Sigmoid colon (tissue), 7 donors: Measurements from ENCODE around the gene BBC3. TPM values are rescaled to one million over a fixed set of nuclear protein-coding genes. Genes with fewer than 3 reads are reported as not detected.
"Not testable (repeated sequence)": the region's sequence is repeated elsewhere in the genome, so short reads cannot be mapped to it uniquely, and the experiment has no call there.

Experiments used
- DNase-seq: peaks from one replicate; pipeline ENCODE4 v3.0.0-alpha.2; 2019
- H3K27ac ChIP-seq, 4 donors: fragments of 200-600 bp; sonication (generic); one replicate each; pipeline ENCODE4 v1.5.1; 2016 to 2019; ENCODE audit warnings: mild to moderate bottlenecking in 1 of 4
- H3K27me3 ChIP-seq, 3 donors: fragments of 200-600 bp; sonication (generic); one replicate each; pipeline ENCODE4 v1.5.1; 2019; ENCODE audit warnings: mild to moderate bottlenecking in 1 of 3
- H3K36me3 ChIP-seq, 4 donors: fragments of 200-600 bp; sonication (generic); one replicate each; pipeline ENCODE4 v1.5.1; 2016 to 2019
- H3K4me1 ChIP-seq, 4 donors: fragments of 200-600 bp; sonication (generic); one replicate each; pipeline ENCODE4 v1.5.1; 2017 to 2019
- H3K4me3 ChIP-seq, 4 donors: fragments of 200-600 bp; sonication (generic); one replicate each; pipeline ENCODE4 v1.5.1; 2017 to 2019; ENCODE audit warnings: mild to moderate bottlenecking in 2 of 4, moderate library complexity in 1 of 4
- H3K9me3 ChIP-seq, 4 donors: fragments of 200-600 bp in 3 of 4; sonication (generic) in 3 of 4; one replicate each; pipeline versions ENCODE4 v1.5.1 to v1.6.1; 2013 to 2019
- CTCF ChIP-seq, 4 experiments: fragments of 450-650 bp in 3 of 4; fragments of 200-600 bp in 1 of 4; IDR thresholded peaks; one replicate each; pipeline ENCODE4 v1.5.1; 2016 to 2019; ENCODE audit warnings: antibody characterized with exemption in 4 of 4, mild to moderate bottlenecking in 3 of 4, moderate library complexity in 2 of 4
- EP300 ChIP-seq, 4 donors: sonication (generic); formaldehyde crosslinking; IDR thresholded peaks; one replicate each; pipeline ENCODE4 v1.6.1; 2017; ENCODE audit warnings: antibody characterized with exemption in 4 of 4
- POLR2A ChIP-seq, 2 donors: fragments of 450-650 bp; IDR thresholded peaks; one replicate each; pipeline ENCODE4 v1.6.1; 2016; ENCODE audit warnings: antibody characterized with exemption in 2 of 2, mild to moderate bottlenecking in 2 of 2, moderate library complexity in 2 of 2
- POLR2AphosphoS5 ChIP-seq, 4 donors: sonication (generic); formaldehyde crosslinking; IDR thresholded peaks; one replicate each; pipeline ENCODE4 v1.6.1; 2017; ENCODE audit warnings: antibody characterized with exemption in 4 of 4
- WGBS, 2 donors: extraction: QIAGEN DNeasy Blood & Tissue Kit; methylation state at CpG; one replicate each; pipeline ENCODE4 v1.1.7; 2013; 5-methylcytosine and 5-hydroxymethylcytosine counted together
- intact Hi-C: fragments of 100-400 bp; cut with DNase I; formaldehyde crosslinking; loops from one replicate; pipeline ENCODE4 v1.15.1; 2023
- polyA plus RNA-seq, 3 donors: library from polyadenylated mRNA; stranded (reverse); fragments of 200-250 nt; gene quantifications; one replicate each; pipeline ENCODE4 v1.2.3, GENCODE V29; 2013
- total RNA-seq, 4 donors: library from RNA; depleted of rRNA; stranded (reverse); fragments of >200 nt; gene quantifications; one replicate each; pipeline ENCODE4 v1.1.0, GENCODE V29; 2016
- donor health status: healthy with polysubstance abuse.
- donor health status: Bipolar disorder and iron deficiency.
- donor health status: healthy.

BBC3 gene
- total RNA-seq (1 to 10 TPM; 2.5 to 5.4 (median 4.2) TPM), polyA plus RNA-seq (10 to 100 TPM; 16.2 to 39.5 (median 19.7) TPM)

DNA sequence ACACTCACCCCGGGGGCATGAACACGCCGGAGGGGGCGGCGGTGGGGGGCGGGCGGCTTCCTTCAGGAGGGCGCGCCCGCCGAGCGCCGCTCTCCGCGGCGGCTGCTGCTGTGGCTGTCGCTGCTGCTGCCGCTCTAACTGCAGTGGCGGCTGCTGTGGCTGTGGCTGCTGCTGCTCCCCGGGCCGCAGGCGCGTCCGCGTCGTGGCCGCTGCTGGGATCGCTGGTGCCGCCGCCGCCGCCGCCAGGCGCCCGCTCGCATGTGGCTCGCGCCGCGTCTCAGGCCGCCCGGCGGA, at the start of gene BBC3:
BBC3 (minus strand) TSS at position 279 of the 294 bp plus-strand sequence. CDS start 2,768 bp downstream, outside the sequence.
- TF ChIP-seq CTCF (IDR thresholded peaks at IDR 0.05) (no peak), EP300 (IDR thresholded peaks at IDR 0.05) (no peak), POLR2A (IDR thresholded peaks at IDR 0.05) (no peak), POLR2AphosphoS5 (IDR thresholded peaks at IDR 0.05) (no peak)
- DNase-seq: no peak
- no peaks in the 10 kb centered on the region for H3K9me3 ChIP-seq
- H3K36me3 ChIP-seq: no peaks in the 10 kb centered on the region
- no peaks in the 10 kb centered on the region for H3K27me3 ChIP-seq
- WGBS, 2 donors: 1% methylated on average over 43 of the region's 43 CpGs
- peak within 1 kb of the TSS; percentile 79 to 99 (median 87) for H3K4me3 ChIP-seq
- peak within 1 kb of the TSS; percentile 99 to 100 (median 100) for H3K27ac ChIP-seq
- H3K4me1 ChIP-seq: peaks cover 0 to 51% (median 42%) of the 10 kb centered on the region in 4 donors
- intact Hi-C loops: no loop called here

GRCh38 chr19:47280183-47280797, 49.3 kb upstream of the BBC3 start:
- TF ChIP-seq POLR2A (IDR thresholded peaks at IDR 0.05) (no peak), CTCF (IDR thresholded peaks at IDR 0.05) (peak in 1 of 4 experiments; percentile 12), POLR2AphosphoS5 (IDR thresholded peaks at IDR 0.05) (no peak), EP300 (IDR thresholded peaks at IDR 0.05) (no peak)
- Histone ChIP-seq H3K36me3 (no peaks in the 10 kb centered on the region), H3K27ac (peak overlapping the region in 3 of 4 donors; percentile 80 to 97 (median 93)), H3K4me1 (peaks cover 0 to 75% (median 60%) of the 10 kb centered on the region in 4 donors), H3K4me3 (no peak overlapping the region), H3K27me3 (no peaks in the 10 kb centered on the region), H3K9me3 (no peaks in the 10 kb centered on the region)
- WGBS, 2 donors: 88 to 90% methylated on average over 13 of the region's 13 CpGs
- intact Hi-C loops: no loop called here
- DNase-seq: no peak

- H3K27me3 ChIP-seq: not testable (repeated sequence)
Observed at GRCh38 chr19:47276513-47276912, 45.5 kb upstream of the BBC3 start.

GRCh38 chr19:47275791-47276461, 44.9 kb upstream of the BBC3 start:
- intact Hi-C loops: loop anchor here (10.0 kb wide), 3 partner anchors 329 to 1349 kb away; partner anchors contain the start of genes BICRA and EHD2
- Histone ChIP-seq H3K4me1 (peaks cover 0 to 66% (median 55%) of the 10 kb centered on the region in 4 donors), H3K36me3 (peaks cover 5 to 6% (median 5%) of the 10 kb centered on the region in 4 donors), H3K4me3 (peak overlapping the region; percentile 32 to 73 (median 70)), H3K9me3 (no peaks in the 10 kb centered on the region), H3K27me3 (no peaks in the 10 kb centered on the region), H3K27ac (peak overlapping the region; percentile 93 to 97 (median 97))
- WGBS, 2 donors: 73 to 80% methylated on average over 13 of the region's 13 CpGs
- peak; percentile 90 for DNase-seq
- TF ChIP-seq CTCF (IDR thresholded peaks at IDR 0.05): no peak
- no peak for TF ChIP-seq EP300 (IDR thresholded peaks at IDR 0.05)
- no peak for TF ChIP-seq POLR2A (IDR thresholded peaks at IDR 0.05)
- peak in 3 of 4 donors; percentile 19 to 48 (median 46) for TF ChIP-seq POLR2AphosphoS5 (IDR thresholded peaks at IDR 0.05)

More at GRCh38 chr19:47276513-47276912, 45.5 kb upstream of the BBC3 start:
- peak overlapping the region; percentile 93 to 97 (median 97) for H3K27ac ChIP-seq
- intact Hi-C loops: loop anchor here (10.0 kb wide), 3 partner anchors 328 to 1348 kb away; partner anchors contain the start of genes BICRA and EHD2
- not testable (repeated sequence) for DNase-seq, H3K4me3 ChIP-seq, H3K9me3 ChIP-seq, H3K36me3 ChIP-seq
- WGBS, 2 donors: 91 to 94% methylated on average over 3 of the region's 3 CpGs
- H3K4me1 ChIP-seq: peaks cover 0 to 71% (median 60%) of the 10 kb centered on the region in 4 donors
